K562 (cell line): ENCODE measurements around the gene CHST12. TPM values are rescaled to one million over a fixed set of nuclear protein-coding genes. Genes with fewer than 3 reads are reported as not detected.
A peak's percentile ranks its signal among the peaks of the same experiment; 100 is the strongest.

Experiments used
- ATF3 ChIP-seq, 2 experiments: fragments of 450-650 bp in 1 of 2; sonication (generic) in 1 of 2; formaldehyde crosslinking in 1 of 2; IDR thresholded peaks in 1 of 2; conservative IDR thresholded peaks in 1 of 2; 2 replicates each; pipeline versions ENCODE4 v1.6.1 to v1.8.1; 2016 to 2023; ENCODE audit warnings: mild to moderate bottlenecking in 2 of 2, moderate library complexity in 2 of 2, inconsistent platforms in 1 of 2, missing genetic modification reagents in 1 of 2
- CBX1 ChIP-seq: sonication (generic); IDR thresholded peaks from 2 replicates; pipeline ENCODE4 v1.6.1; 2016; ENCODE audit warnings: antibody characterized with exemption, low read depth, mild to moderate bottlenecking
- E2F4 ChIP-seq: sonication (generic); formaldehyde crosslinking; IDR thresholded peaks from 2 replicates; pipeline ENCODE4 v1.8.0; 2022; ENCODE audit warnings: mild to moderate bottlenecking, low read depth, missing genetic modification reagents
- ETV6 ChIP-seq, 3 experiments: fragments of 150-350 bp in 1 of 3; sonication (generic) in 1 of 3; formaldehyde crosslinking in 1 of 3; IDR thresholded peaks; 2 replicates each; pipeline versions ENCODE4 v1.6.1 to v1.8.0; 2014 to 2022; ENCODE audit warnings: borderline replicate concordance in 2 of 3, low read depth in 2 of 3, antibody characterized with exemption in 1 of 3, low read length in 1 of 3, mild to moderate bottlenecking in 1 of 3, missing genetic modification reagents in 1 of 3
- FOXP4 ChIP-seq: sonication (generic); formaldehyde crosslinking; IDR thresholded peaks from 2 replicates; pipeline ENCODE4 v1.8.0; 2022; ENCODE audit warnings: mild to moderate bottlenecking, missing genetic modification reagents, borderline replicate concordance
- GATAD2A ChIP-seq: fragments of 450-650 bp; IDR thresholded peaks from 2 replicates; pipeline ENCODE4 v1.6.1; 2017
- HCFC1 ChIP-seq: IDR thresholded peaks from 2 replicates; pipeline ENCODE4 v1.6.1; 2012; ENCODE audit warnings: low read depth, low read length, improper control_type of control experiment
- HMG20A ChIP-seq: fragments of 450-650 bp; formaldehyde crosslinking; conservative IDR thresholded peaks from 2 replicates; pipeline ENCODE4 v1.4.0; 2020; ENCODE audit warnings: mild to moderate bottlenecking, mixed read lengths
- PKNOX1 ChIP-seq: fragments of 450-650 bp; IDR thresholded peaks from 2 replicates; pipeline ENCODE4 v1.6.1; 2016
- PRMT5 ChIP-seq: sonication (generic); formaldehyde crosslinking; IDR thresholded peaks from 2 replicates; pipeline ENCODE4 v1.5.0; 2020; ENCODE audit warnings: missing genetic modification reagents
- PTRF ChIP-seq: fragments of 450-650 bp; IDR thresholded peaks from 2 replicates; pipeline ENCODE4 v1.6.1; 2016; ENCODE audit warnings: mild to moderate bottlenecking, missing genetic modification characterization, missing compliant biosample characterization
- RBBP5 ChIP-seq: fragments of 200-600 bp; sonication (generic); IDR thresholded peaks from 2 replicates; pipeline ENCODE4 v1.6.1; 2012; ENCODE audit warnings: borderline replicate concordance, mild to moderate bottlenecking, low read length, control low read depth, inconsistent platforms; ENCODE audit not compliant: insufficient read depth, poor library complexity, severe bottlenecking
- ZBTB11 ChIP-seq, 3 experiments: fragments of 200-800 bp in 1 of 3; fragments of 250-450 bp in 1 of 3; fragments of 450-650 bp in 1 of 3; sonication (Bioruptor Pico) in 1 of 3; sonication (Bioruptor generic) in 1 of 3; formaldehyde crosslinking in 1 of 3; IDR thresholded peaks; 2 replicates each; pipeline versions ENCODE4 v1.6.1 to v1.8.0; 2016 to 2022; ENCODE audit warnings: mild to moderate bottlenecking in 2 of 3, missing genetic modification characterization in 2 of 3, missing compliant biosample characterization in 1 of 3, moderate library complexity in 1 of 3
- ZBTB7A ChIP-seq: IDR thresholded peaks from 2 replicates; pipeline ENCODE4 v1.6.1; 2011; ENCODE audit warnings: low read depth, mild to moderate bottlenecking, low read length, moderate library complexity, borderline replicate concordance; ENCODE audit not compliant: control insufficient read depth
- ZNF449 ChIP-seq: fragments of 250-450 bp; sonication (Bioruptor Pico); IDR thresholded peaks from 2 replicates; pipeline ENCODE4 v1.8.0; 2022; ENCODE audit warnings: moderate library complexity, mild to moderate bottlenecking, inconsistent platforms
- polyA plus RNA-seq, 8 experiments: library from polyadenylated mRNA; depleted of rRNA in 4 of 8; stranded (reverse) in 5 of 8; unstranded in 3 of 8; fragments of >200 nt; fragmentation: Nextera tagmentation in 2 of 8; fragmentation: Illumina TruSeq in 1 of 8; extraction: Ambion mirVana in 2 of 8; extraction: Trizol in 1 of 8; gene quantifications; 2 replicates each; pipeline versions ENCODE4 v1.2.1 to v1.2.3, GENCODE V29; 2011 to 2014; ENCODE audit warnings: inconsistent platforms in 1 of 8, missing spikeins in 1 of 8
- total RNA-seq, 7 experiments: library from RNA; depleted of rRNA in 6 of 7; stranded (reverse); fragments of >200 nt in 6 of 7; fragmentation: Illumina TruSeq in 2 of 7; extraction: Trizol in 2 of 7; gene quantifications; 2 replicates each; pipeline versions ENCODE4 v1.2.1 to v1.2.3, GENCODE V29; 2011 to 2021; ENCODE audit warnings: low replicate concordance in 1 of 7

CHST12 gene
- total and polyA plus RNA-seq, 9 of the 15 experiments (the other 6 are each of a cell fraction or from before 2014, with no cell fraction given): 0.18 to 19.8 (median 3.6) TPM

GRCh38 chr7:2353936-2354185 lies 49.5 kb upstream of the CHST12 start (continued):
- TF ChIP-seq HCFC1 (0 out of 2 replicates have a peak, but pooled peaks have one; percentile 36), GATAD2A (peak; percentile 86), HMG20A (CRISPR knock-in tag) (no peak), ZNF449 (CRISPR knock-in tag) (0 out of 2 replicates have a peak, but pooled peaks have one; percentile 47), PTRF (no peak), PRMT5 (CRISPR knock-in tag) (no peak), RBBP5 (peak; percentile 45), PKNOX1 (peak; percentile 12; the same call in 1 of the 2 replicates), ZBTB7A (0 out of 2 replicates have a peak, but pooled peaks have one; percentile 33), ATF3 (IDR thresholded peaks at IDR 0.05) (no peak; the same call in 1 of the 2 replicates), ATF3 (CRISPR knock-in tag; conservative IDR thresholded peaks at IDR 0.05) (peak; percentile 58; the same call in 1 of the 2 replicates), ETV6 (IDR thresholded peaks at IDR 0.05; ENCODE audit: borderline replicate concordance in 1 of 2, low read depth in 2 of 2, low read length in 1 of 2) (no peak), ETV6 (CRISPR knock-in tag; IDR thresholded peaks at IDR 0.05; ENCODE audit: borderline replicate concordance) (peak; percentile 95), ZBTB11 (CRISPR knock-in tag; IDR thresholded peaks at IDR 0.05) (0 out of 6 replicates have a peak, but pooled peaks of 1 of the 3 experiments have one; percentile 17), E2F4 (CRISPR knock-in tag) (peak; percentile 87), FOXP4 (CRISPR knock-in tag) (peak; percentile 97), CBX1 (peak; percentile 73; the same call in 1 of the 2 replicates)
